Esophagus muscularis mucosa (tissue), 3 donors: Measurements from ENCODE around the gene LTBP1.

Experiments
- CTCF ChIP-seq, 3 experiments: fragments of 200-600 bp in 2 of 3; fragments of 450-650 bp in 1 of 3; sonication (generic) in 2 of 3; IDR thresholded peaks; one replicate each; pipeline ENCODE4 v1.5.1; 2017 to 2019; ENCODE audit warnings: antibody characterized with exemption in 3 of 3, mild to moderate bottlenecking in 2 of 3, moderate library complexity in 1 of 3
- POLR2A ChIP-seq: fragments of 450-650 bp; IDR thresholded peaks from one replicate; pipeline ENCODE4 v1.6.1; 2017; ENCODE audit warnings: antibody characterized with exemption, moderate library complexity, mild to moderate bottlenecking, low read depth
- POLR2AphosphoS5 ChIP-seq, 2 donors: sonication (generic); formaldehyde crosslinking; IDR thresholded peaks; one replicate each; pipeline ENCODE4 v1.6.1; 2017; ENCODE audit warnings: antibody characterized with exemption in 2 of 2

GRCh38 chr2:32981612-32982011 lies 34.9 kb downstream of the LTBP1 start:
- TF ChIP-seq CTCF (IDR thresholded peaks at IDR 0.05): no peak
- no peak for TF ChIP-seq POLR2A
- TF ChIP-seq POLR2AphosphoS5 (IDR thresholded peaks at IDR 0.05): no peak
